Liver (tissue), 2 donors: ENCODE data around the gene IKBKE.

Experiments
- FOXA1 ChIP-seq: IDR thresholded peaks from 2 replicates; pipeline ENCODE4 v1.6.1; 2016; ENCODE audit warnings: antibody characterized with exemption
- HNF4A ChIP-seq, 2 donors: conservative IDR thresholded peaks; 2 replicates each; pipeline ENCODE4 v1.6.1; 2016; ENCODE audit warnings: antibody characterized with exemption in 2 of 2, mild to moderate bottlenecking in 2 of 2
- MAX ChIP-seq: IDR thresholded peaks from 2 replicates; pipeline ENCODE4 v1.6.1; 2016; ENCODE audit warnings: antibody characterized with exemption
- donor health status: healthy.

- TF ChIP-seq FOXA1 (no peak), HNF4A (conservative IDR thresholded peaks at IDR 0.05) (no peak), MAX (no peak)
Measured at GRCh38 chr1:206480211-206480610, 9.9 kb downstream of the IKBKE start.
